Measurements from ENCODE around the gene ADCY2. TPM values are rescaled to one million over a fixed set of nuclear protein-coding genes. Genes with fewer than 3 reads are reported as not detected.

The ADCY2 gene
- total RNA-seq, 4 donors from 2014 or later, result 5.7 to 18.5 (median 7.8) TPM

- no peak for TF ChIP-seq CTCF (IDR thresholded peaks at IDR 0.05; ENCODE audit: low read depth)
These were observed 364.1 kb downstream of the ADCY2 start for GRCh38 chr5:7759951-7760580.

GRCh38 chr5:7762267-7762666, 366.3 kb downstream of the ADCY2 start:
- TF ChIP-seq CTCF (IDR thresholded peaks at IDR 0.05; ENCODE audit: low read depth), result no peak

GRCh38 chr5:7763621-7764072, 367.7 kb downstream of the ADCY2 start:
- TF ChIP-seq CTCF (IDR thresholded peaks at IDR 0.05; ENCODE audit: low read depth), result no peak

- TF ChIP-seq CTCF (IDR thresholded peaks at IDR 0.05; ENCODE audit: low read depth), result no peak
These were observed 368.5 kb downstream of the ADCY2 start for GRCh38 chr5:7764452-7764851.

- TF ChIP-seq CTCF (IDR thresholded peaks at IDR 0.05; ENCODE audit: low read depth), result no peak
These were observed 374.5 kb downstream of the ADCY2 start for GRCh38 chr5:7770436-7770835.

GRCh38 chr5:7772141-7772540, 376.2 kb downstream of the ADCY2 start:
- no peak for TF ChIP-seq CTCF (IDR thresholded peaks at IDR 0.05; ENCODE audit: low read depth)

- TF ChIP-seq CTCF (IDR thresholded peaks at IDR 0.05; ENCODE audit: low read depth), result no peak
These were observed 377.2 kb downstream of the ADCY2 start for GRCh38 chr5:7773178-7773577.
